Heart right ventricle (tissue), 16 donors: Measurements from ENCODE around the gene KSR2. TPM values are rescaled to one million over a fixed set of nuclear protein-coding genes. Genes with fewer than 3 reads are reported as not detected.

Experiments used
- ATAC-seq, 8 donors: fragments of 200-7000 bp; cut with Tn5 transposase; one replicate each; pipeline ENCODE4 v1.9.1; 2020; ENCODE audit warnings: mild to moderate bottlenecking in 8 of 8, moderate library complexity in 8 of 8, moderate number of reproducible peaks in 1 of 8
- DNase-seq, 2 donors: peaks; one replicate each; pipeline ENCODE4 v3.0.0-alpha.2; 2020
- H3K27ac ChIP-seq, 10 donors: fragments of 200-600 bp; sonication (generic) in 2 of 10; one replicate each; pipeline versions ENCODE4 v1.5.0 to v1.8.0; 2020 to 2022; ENCODE audit warnings: mild to moderate bottlenecking in 3 of 10
- H3K27me3 ChIP-seq, 7 donors: fragments of 200-600 bp; one replicate each; pipeline ENCODE4 v1.8.0; 2021 to 2022; ENCODE audit warnings: mild to moderate bottlenecking in 2 of 7
- H3K36me3 ChIP-seq, 9 donors: fragments of 200-600 bp; sonication (generic) in 1 of 9; one replicate each; pipeline versions ENCODE4 v1.5.0 to v1.8.0; 2020 to 2022; ENCODE audit warnings: mild to moderate bottlenecking in 2 of 9
- H3K4me1 ChIP-seq, 9 donors: fragments of 200-600 bp; sonication (generic) in 1 of 9; one replicate each; pipeline versions ENCODE4 v1.5.0 to v1.8.0; 2020 to 2022; ENCODE audit warnings: mild to moderate bottlenecking in 4 of 9
- H3K4me3 ChIP-seq, 10 donors: fragments of 200-600 bp; sonication (generic) in 2 of 10; one replicate each; pipeline versions ENCODE4 v1.5.0 to v1.8.0; 2020 to 2022; ENCODE audit warnings: mild to moderate bottlenecking in 7 of 10, moderate library complexity in 2 of 10
- H3K9me3 ChIP-seq, 11 donors: fragments of 200-600 bp in 10 of 11; sonication (generic) in 2 of 11; one replicate each; pipeline versions ENCODE4 v1.5.0 to v1.8.0; 2013 to 2022; ENCODE audit warnings: mild to moderate bottlenecking in 2 of 11, control low read depth in 1 of 11, moderate library complexity in 1 of 11
- WGBS, 2 donors: extraction: QIAGEN DNeasy Blood & Tissue Kit; methylation state at CpG; one replicate each; pipeline ENCODE4 v1.1.7; 2013; ENCODE audit warnings: inconsistent platforms in 1 of 2; 5-methylcytosine and 5-hydroxymethylcytosine counted together
- intact Hi-C, 10 donors: fragments of 100-400 bp; cut with DNase I; formaldehyde crosslinking; loops; one replicate each; pipeline versions ENCODE4 v1.11.1 to v1.14.2; 2022
- polyA plus RNA-seq, 2 donors: library from polyadenylated mRNA; stranded (reverse); fragments of 200-250 nt; gene quantifications; one replicate each; pipeline ENCODE4 v1.2.3, GENCODE V29; 2013
- total RNA-seq, 10 donors: library from RNA; stranded (reverse); fragmentation: NEBNext Ultra II Directional in 3 of 10; extraction: Animal tissue kit (Norgen Biotek cat#: 25700) in 3 of 10; gene quantifications; one replicate each; pipeline versions ENCODE4 v1.2.1 to v1.2.4, GENCODE V29; 2021 to 2023
- TF ChIP-seq, protein P1 (sequence below), 9 donors: fragments of 200-600 bp; sonication (generic) in 2 of 9; IDR thresholded peaks; one replicate each; pipeline versions ENCODE4 v1.5.0 to v1.8.0; 2021 to 2022; ENCODE audit warnings: antibody characterized with exemption in 9 of 9, mild to moderate bottlenecking in 5 of 9, moderate library complexity in 1 of 9
- donor health status: Arrhythmogenic right ventricular cardiomyopathy.
- donor health status: ischemic (EF 13 %, LVEDD 7.1; RV severe dilation, severe dysfunction).
- donor health status: healthy with polysubstance abuse.
- donor health status: DM: no; HTN: yes; CAD: no.
- donor health status: DM: no; HTN: no; CAD: no.
- donor health status: ischemic (EF 25% LVEDD 6.9; RV normal size, moderate dysfunction).
- donor health status: ischemic (EF 25% LVEDD 5.7; RV mildly dilated, moderate dysfunction).
- donor health status: healthy.
- donor health status: DM: yes; HTN: yes; CAD: no.
- donor health status: Ischemic cardiomyopathy.
- donor health status: ischemic (EF 35%, LVEDD 5.7; RV mildly dilated, moderate dysfunction).
- donor health status: nonischemic (EF 11% LVEDD 7.7; RV severe dilation, severe dysfunction).
- donor health status: DM: yes; HTN: yes; CAD: no.
- donor health status: PGD.
- donor health status: ischemic (EF 29% LVEDD 5.4; RV normal size, mild dysfunction).
- donor health status: nonischemic (EF 23%, LVEDD 6.1; RV moderate dilation, normal function).

Gene KSR2
- total and polyA plus RNA-seq, 12 donors, result 0.02 TPM; not detected in 9

- H3K4me1 ChIP-seq, result peaks cover 0 to 12% (median 6%) of the 10 kb centered on the region in 9 donors
Measured at GRCh38 chr12:117412465-117413188, 556.2 kb downstream of the KSR2 start.

GRCh38 chr12:117409286-117409685 lies 559.5 kb downstream of the KSR2 start:
- intact Hi-C loops, result loop anchor here in 1 of 10 donors (5.0 kb wide), 1 partner anchor 1537 kb away; no protein-coding TSS in a partner anchor
- TF ChIP-seq, protein P1, sequence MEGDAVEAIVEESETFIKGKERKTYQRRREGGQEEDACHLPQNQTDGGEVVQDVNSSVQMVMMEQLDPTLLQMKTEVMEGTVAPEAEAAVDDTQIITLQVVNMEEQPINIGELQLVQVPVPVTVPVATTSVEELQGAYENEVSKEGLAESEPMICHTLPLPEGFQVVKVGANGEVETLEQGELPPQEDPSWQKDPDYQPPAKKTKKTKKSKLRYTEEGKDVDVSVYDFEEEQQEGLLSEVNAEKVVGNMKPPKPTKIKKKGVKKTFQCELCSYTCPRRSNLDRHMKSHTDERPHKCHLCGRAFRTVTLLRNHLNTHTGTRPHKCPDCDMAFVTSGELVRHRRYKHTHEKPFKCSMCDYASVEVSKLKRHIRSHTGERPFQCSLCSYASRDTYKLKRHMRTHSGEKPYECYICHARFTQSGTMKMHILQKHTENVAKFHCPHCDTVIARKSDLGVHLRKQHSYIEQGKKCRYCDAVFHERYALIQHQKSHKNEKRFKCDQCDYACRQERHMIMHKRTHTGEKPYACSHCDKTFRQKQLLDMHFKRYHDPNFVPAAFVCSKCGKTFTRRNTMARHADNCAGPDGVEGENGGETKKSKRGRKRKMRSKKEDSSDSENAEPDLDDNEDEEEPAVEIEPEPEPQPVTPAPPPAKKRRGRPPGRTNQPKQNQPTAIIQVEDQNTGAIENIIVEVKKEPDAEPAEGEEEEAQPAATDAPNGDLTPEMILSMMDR (IDR thresholded peaks at IDR 0.05), result no peak
- H3K4me1 ChIP-seq, result peaks cover 0 to 12% (median 6%) of the 10 kb centered on the region in 9 donors
- H3K27me3 ChIP-seq, result peaks cover 0 to 4% (median 0%) of the 10 kb centered on the region in 7 donors
- ATAC-seq, result no peak
- H3K9me3 ChIP-seq, result no peaks in the 10 kb centered on the region
- H3K4me3 ChIP-seq, result no peak overlapping the region
- no peak for DNase-seq
- H3K27ac ChIP-seq, result no peak overlapping the region
- H3K36me3 ChIP-seq, result no peaks in the 10 kb centered on the region

More at GRCh38 chr12:117412465-117413188, 556.2 kb downstream of the KSR2 start:
- TF ChIP-seq, protein P1 (IDR thresholded peaks at IDR 0.05), result no peak
- WGBS, 2 donors, result 57 to 68% methylated on average over 11 of the region's 11 CpGs
- peak overlapping the region in 1 of 10 donors; percentile 5 for H3K27ac ChIP-seq
- peaks cover 0 to 4% (median 0%) of the 10 kb centered on the region in 7 donors for H3K27me3 ChIP-seq
- peak; percentile 20 to 23 for DNase-seq
- H3K9me3 ChIP-seq, result no peaks in the 10 kb centered on the region
- peak in 7 of 8 donors; percentile 34 to 87 (median 70) for ATAC-seq
- no peak overlapping the region for H3K4me3 ChIP-seq
- no peaks in the 10 kb centered on the region for H3K36me3 ChIP-seq
- intact Hi-C loops, result no loop called here

- Histone ChIP-seq H3K9me3 (peaks cover 0 to 9% (median 0%) of the 10 kb centered on the region in 11 donors), H3K27ac (no peak overlapping the region), H3K4me1 (peaks cover 0 to 12% (median 6%) of the 10 kb centered on the region in 9 donors), H3K4me3 (no peak overlapping the region), H3K36me3 (no peaks in the 10 kb centered on the region), H3K27me3 (peaks cover 0 to 11% (median 0%) of the 10 kb centered on the region in 7 donors)
- TF ChIP-seq, protein P1 (IDR thresholded peaks at IDR 0.05), result no peak
- intact Hi-C loops, result loop anchor here in 1 of 10 donors (5.0 kb wide), 1 partner anchor 1536 kb away; no protein-coding TSS in a partner anchor
- peak in 1 of 2 donors; percentile 31 for DNase-seq
- peak in 7 of 8 donors; percentile 50 to 73 (median 60) for ATAC-seq
- WGBS, 2 donors, result 38 to 42% methylated on average over 11 of the region's 11 CpGs
Measured at GRCh38 chr12:117408161-117408791, 560.5 kb downstream of the KSR2 start.

DNA sequence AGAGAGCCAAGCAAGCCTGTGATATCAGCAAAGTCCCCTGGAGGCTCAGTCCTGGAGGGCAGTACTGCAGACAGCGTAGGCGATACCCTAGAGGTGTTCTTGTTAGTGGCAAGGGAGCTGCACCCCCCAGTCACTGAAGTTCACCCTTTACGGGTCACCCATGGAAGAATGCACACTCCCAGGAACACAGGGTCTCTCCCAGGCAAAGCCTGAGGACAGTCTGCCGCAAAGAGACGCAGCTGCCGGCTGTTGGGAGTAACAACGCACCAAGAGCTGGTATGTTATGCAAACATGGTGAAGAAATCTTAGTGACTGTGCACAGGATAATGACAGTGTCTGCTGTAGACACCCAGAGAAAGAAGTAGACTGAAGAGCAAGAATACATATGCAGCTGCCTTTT lies 563.9 kb downstream of the KSR2 start:
- TF ChIP-seq, protein P1 (IDR thresholded peaks at IDR 0.05), result no peak
- Histone ChIP-seq H3K36me3 (no peaks in the 10 kb centered on the region), H3K27ac (no peak overlapping the region), H3K4me3 (no peak overlapping the region), H3K4me1 (peaks cover 0 to 11% (median 6%) of the 10 kb centered on the region in 9 donors), H3K9me3 (peaks cover 0 to 9% (median 0%) of the 10 kb centered on the region in 11 donors), H3K27me3 (peaks cover 0 to 12% (median 0%) of the 10 kb centered on the region in 7 donors)
- intact Hi-C loops, result loop anchor here in 1 of 10 donors (5.0 kb wide), 1 partner anchor 1533 kb away; no protein-coding TSS in a partner anchor
- ATAC-seq (no peak), DNase-seq (no peak)
- WGBS, 2 donors, result 71 to 73% methylated on average over 7 of the region's 7 CpGs
